HG02884 (cell line): ENCODE results near the gene RUNX1.

Source experiments
- ATAC-seq: cut with Tn5 transposase; IDR thresholded peaks from one replicate; pipeline ENCODE4 v1.9.1; 2021; ENCODE audit warnings: mild to moderate bottlenecking, moderate library complexity; ENCODE audit not compliant: unreplicated experiment

Gene RUNX1

GRCh38 chr21:35017256-35017655 lies 31.8 kb downstream of the RUNX1 start:
- ATAC-seq = no peak

DNA sequence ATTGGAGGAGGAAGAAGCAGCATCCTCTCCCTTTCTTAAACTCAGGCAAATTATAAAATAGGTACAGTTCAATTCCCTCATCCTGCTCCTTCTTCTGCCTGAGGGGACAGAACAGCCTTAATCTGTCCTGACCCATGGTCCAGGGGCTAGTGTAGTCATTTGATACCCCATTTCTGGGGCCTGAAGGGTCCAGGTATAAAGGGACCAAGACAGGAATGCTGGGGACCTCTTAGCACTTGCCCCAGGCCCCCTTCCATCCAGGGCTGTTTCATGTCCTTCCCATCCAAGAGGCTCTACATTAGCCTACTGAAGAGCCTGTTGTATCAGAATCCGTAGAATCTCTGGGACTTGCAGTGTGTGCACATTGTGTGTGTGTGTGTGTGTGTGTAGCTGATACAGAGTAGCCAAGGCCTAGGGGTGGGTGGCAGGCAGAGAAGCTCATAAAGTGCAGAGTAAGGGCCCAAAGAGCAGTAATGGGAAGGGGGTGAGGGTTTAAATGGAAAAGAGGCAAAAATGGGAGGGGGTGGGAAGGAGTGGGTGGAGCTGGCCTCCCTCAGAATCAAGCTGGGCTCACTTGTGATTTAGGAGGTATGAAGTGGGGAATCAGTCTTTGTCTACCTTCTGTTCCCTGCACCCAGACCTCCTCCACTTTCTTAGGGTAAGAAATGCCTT lies 32.4 kb downstream of the RUNX1 start:
- ATAC-seq = no peak

DNA sequence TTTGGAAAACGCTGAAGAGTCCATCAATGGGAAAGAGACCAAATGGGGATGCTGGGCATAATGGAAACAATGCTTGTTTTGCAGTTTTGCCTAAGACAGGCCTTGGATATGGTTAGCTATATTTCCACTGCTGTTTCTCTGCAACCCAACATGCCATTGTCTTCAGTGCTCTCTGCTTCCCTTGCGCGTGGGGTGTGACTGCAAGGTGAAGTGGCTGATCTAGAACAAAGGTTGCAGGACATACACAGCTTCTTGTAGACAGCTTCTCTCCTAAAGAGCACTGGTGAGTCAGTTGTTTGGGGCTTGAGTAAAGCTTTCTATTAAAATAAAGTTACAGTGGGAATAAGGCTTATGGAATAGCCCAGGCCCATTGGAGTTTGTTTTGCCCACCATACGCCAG lies 33.0 kb downstream of the RUNX1 start:
- no peak for ATAC-seq

- ATAC-seq = no peak
Measured at GRCh38 chr21:35015435-35016024, 33.6 kb downstream of the RUNX1 start.

DNA sequence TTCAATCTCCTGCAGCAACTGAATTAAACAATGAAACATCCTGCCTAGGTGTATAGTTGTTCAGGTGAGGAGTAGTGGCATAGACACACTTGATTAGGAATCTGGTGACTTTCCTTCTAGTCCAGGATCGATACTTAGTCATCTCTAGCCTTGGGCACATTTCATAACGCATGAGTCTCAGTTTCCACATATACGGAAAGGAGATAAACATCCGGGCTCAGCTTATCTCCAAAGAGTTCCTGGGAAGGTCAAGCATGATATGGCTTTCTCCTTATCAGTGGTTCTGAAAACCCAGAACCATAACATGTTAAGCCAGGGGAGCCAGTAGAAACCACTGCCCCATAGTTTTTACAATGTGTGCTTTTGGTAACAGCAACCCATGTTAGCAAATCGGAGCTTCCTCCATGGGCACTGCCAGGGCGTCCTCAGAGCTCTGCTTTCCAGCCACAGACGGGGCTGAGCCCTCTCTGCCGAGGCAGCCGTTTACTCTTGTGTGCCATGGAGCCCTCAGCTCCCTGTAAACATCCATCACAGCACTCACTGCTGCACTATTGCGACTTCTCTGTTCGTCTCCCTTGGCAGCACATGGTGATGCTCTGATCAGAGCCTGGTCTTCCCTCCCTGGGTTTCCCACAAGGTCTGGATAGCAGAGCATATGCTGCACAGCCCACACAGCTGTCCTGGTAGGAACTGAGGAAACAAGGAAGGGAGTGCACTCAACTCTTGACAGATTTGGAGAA lies 34.6 kb downstream of the RUNX1 start:
- no peak for ATAC-seq

DNA sequence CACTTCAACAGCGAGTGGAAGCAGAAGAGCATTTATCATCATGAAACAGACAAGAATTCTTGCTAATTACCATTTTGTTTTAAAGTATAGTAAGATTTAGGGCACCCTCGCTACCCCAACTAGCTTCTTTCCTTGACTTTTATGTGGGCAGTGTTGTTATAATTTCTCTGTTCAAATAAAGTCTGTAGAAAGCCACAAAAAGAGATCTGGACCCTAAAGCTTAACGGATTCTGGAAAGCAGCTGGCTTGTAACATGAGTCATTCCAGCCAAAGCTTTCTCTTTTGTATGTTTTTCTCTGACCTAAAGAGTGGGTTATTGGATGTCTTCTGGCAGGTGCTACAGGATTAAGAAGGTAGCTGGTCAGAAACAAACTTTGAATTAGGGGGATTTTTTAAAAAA lies 37.4 kb downstream of the RUNX1 start:
- no peak for ATAC-seq

GRCh38 chr21:35010447-35010846 lies 38.7 kb downstream of the RUNX1 start:
- no peak for ATAC-seq

GRCh38 chr21:35007348-35007747 lies 41.8 kb downstream of the RUNX1 start:
- ATAC-seq = no peak

DNA sequence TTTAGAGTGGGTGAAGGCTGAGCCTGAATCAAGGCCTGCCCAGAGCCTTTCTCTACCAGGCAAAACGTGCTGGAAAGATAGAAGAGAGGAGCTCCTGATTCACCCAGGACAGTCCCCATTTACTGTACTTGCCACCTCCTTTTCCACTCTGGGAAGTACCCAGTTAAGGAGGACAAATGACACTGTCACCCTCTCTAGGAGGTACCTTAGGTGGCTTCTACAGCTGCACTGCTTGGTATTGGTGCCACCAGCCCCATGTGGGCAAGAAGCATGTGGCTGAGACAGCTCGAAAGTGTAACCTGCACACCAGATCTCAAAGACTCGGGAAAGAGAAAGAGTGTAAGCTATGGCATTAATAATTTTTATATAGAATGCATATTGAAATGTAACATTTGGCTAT lies 42.3 kb downstream of the RUNX1 start:
- ATAC-seq = no peak

DNA sequence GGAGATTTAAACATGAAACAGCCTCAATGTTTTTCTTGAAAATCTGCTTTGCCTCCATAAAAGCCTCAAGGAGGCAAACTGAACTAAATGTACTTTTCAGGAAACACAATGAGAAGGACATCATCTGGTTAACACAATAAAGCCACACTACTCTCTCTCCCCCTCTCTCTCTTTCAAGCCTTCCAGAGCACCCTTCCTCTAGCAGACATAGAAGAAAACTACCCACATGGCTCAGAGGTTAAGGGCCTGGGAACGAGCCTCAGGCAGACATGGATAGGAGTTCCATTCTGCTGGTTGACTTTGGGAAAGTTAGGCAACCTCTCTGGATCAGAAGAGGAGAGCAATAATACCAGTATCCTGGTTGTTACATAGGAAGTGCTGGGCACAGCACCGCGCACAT lies 42.9 kb downstream of the RUNX1 start:
- ATAC-seq = no peak

DNA sequence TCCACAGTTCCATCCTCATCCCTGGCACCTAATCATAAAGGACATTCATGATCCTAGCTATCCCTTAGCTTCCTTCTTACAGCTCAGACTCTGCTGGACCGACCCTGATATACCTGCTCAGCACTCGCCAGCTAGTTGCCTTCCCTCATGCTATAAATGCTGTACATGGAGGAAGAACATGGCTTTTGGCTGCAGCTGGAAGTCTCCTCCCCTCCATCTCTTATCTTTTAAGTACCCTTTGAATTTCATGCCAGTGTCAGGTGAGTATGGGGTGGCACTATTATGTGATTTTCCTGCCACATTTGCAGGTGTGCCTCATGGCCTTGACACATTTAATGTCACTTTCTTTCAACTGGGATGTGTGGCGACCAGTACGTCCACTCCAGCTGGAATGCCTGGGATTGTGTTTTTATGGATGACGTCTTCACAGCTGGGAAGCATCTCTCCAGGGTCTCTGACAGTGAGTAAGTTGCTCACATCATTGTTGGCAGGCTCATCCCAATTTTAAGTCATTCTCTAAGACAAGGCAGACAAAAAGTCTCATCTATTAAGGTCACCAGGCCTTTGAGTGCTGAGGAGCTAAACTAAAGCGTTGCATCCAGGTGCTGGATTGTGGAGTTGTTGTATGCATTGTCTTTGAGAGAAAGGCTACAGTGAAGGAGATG lies 43.4 kb downstream of the RUNX1 start:
- ATAC-seq = no peak

DNA sequence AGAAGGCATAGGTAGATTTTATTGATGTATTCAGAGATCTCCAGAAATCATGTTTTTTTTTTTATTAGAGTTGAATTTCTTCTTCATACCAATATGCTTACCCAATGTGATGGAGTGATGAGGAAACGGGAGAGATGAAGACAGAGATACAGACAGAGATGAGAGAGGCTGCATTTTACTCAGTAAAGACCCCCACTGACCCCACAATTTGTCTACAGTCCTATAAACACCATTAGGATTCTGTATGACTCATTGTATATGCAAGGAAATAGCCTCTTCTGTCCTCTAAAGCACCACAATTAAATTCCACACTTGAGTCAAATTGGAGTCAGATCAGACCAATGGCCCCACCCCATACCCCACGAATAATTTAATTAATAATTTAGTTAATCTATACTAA lies 44.0 kb downstream of the RUNX1 start:
- no peak for ATAC-seq

DNA sequence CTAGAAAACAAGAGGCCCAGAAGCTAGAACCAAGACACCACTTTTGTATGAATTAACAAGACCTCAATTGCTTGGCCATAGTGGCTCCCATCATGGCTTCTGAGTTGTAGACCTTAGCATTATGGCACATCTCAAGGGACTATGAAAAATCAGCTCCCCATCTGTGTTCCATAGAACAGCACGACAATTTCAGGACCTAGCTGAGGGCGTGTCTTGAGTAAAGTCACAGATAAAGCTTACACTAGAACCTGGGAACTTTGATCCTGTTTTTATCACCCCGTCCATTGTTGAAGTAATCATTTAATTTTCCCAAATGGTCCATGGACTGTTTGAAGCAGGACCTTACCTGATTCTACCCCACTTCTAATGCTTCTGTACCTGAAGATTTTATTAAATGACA lies 44.8 kb downstream of the RUNX1 start:
- ATAC-seq = no peak

- no peak for ATAC-seq
Measured at GRCh38 chr21:35002879-35003722, 46.0 kb downstream of the RUNX1 start.

DNA sequence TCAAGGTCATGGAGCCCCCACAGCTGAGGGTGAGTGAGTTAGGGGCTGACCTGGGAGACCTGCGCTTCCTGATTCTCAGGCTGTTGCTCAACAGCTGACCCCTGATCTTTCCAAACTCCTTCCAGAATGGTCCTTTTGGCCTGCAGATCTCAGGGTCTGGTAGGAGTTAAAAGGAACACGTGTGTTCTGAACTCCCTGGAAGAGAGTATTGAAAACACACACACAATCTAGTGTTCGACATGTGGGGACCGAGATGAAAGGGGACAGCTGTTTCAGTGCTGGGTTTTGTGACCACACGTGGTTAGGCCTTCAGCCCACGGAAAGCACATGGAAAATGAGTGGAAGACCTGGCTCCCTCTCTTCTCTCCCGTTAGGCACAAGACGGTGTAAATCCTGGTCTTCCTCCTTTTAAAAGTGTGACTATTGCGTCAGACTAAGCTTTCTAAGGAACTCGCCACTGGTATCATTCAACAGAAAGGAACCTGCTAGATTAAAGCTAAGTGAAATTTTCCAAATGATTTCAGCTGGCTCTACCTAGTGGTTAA lies 49.6 kb downstream of the RUNX1 start:
- no peak for ATAC-seq

GRCh38 chr21:34998176-34998575 lies 50.9 kb downstream of the RUNX1 start:
- no peak for ATAC-seq

DNA sequence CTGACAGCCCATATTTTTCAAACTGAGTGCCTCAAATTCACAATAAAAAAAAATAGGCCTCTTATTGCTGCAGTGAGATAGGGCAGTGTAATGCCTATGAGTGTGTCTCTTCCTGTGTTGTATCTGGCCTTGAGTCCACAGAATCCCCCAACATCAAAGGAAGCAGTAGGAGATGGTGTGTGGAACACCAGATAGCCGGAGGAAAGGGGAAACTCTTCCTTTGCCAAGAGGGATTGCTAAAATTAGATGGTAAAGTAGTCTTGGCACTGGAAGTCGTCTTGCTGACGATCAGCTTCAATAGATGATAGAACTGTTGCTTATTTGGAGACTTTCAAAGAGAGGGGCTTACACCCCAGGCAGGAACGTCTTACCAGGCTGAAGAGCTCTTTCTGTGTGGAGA lies 51.8 kb downstream of the RUNX1 start:
- ATAC-seq = no peak

DNA sequence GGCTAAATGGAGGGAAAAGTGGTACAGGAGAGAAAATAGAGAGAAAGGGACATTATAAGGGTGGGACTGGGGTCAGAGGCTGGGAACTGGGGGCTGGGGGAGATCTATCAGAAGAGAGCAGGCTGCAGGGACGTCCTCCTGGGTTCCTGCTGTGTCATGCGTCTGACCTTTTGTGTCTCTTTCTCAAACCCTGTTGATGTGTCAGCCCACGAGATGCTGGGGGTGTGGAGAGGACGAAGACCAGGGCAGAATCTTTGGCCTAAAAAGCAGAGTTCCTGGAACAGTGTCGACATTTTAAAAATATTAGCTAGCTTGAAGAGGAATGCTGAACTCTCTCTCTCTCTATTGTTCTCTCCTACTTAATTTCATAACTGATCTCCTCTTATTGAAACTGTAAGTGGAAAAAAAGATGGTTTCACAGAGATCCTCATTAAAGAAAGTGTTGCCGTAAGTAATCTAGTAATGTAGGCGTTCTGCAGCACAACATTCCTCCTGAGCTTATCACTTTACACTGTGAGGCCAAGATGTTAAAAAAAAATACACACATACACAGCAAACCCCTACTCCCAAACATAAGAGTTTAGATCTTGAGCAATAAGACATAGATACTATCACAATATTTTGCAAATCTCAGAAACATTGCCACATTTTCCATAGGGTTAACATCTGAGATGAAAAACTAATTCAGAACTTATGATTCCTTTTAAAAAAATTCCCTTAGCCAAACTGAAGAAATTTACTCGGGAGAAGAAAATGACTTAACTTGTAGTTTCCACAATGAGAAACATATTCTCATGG lies 52.6 kb downstream of the RUNX1 start:
- ATAC-seq = no peak

DNA sequence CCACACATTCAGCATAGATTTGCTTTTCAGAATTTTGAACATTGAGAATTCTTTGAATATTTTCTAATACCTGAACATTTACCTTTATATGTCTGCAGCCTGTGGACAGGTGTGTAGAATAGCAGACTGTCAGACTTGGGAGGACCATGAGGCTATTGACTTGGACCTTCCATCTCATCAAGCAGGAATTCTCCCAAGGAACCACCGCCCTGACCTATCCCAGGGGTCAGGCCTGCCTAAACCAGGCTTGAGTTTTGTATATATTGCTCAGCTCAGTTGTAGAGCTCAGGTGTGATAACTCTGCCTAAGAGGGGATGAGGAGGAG lies 53.2 kb downstream of the RUNX1 start:
- ATAC-seq = no peak
